MM.1S (cell line): ENCODE data around the gene GPX7.

ENCODE experiments used
- CTCF ChIP-seq: fragments of 300-600 bp; sonication (generic); IDR thresholded peaks from 2 replicates; pipeline ENCODE4 v1.5.1; 2016; ENCODE audit warnings: antibody characterized with exemption, low read length, mixed read lengths
- EZH2 ChIP-seq: fragments of 300-600 bp; sonication (generic); optimal IDR thresholded peaks from 2 replicates; pipeline ENCODE3; 2017; ENCODE audit warnings: low read depth, mild to moderate bottlenecking, antibody characterized with exemption, low read length, mixed read lengths
- EZH2phosphoT487 ChIP-seq: fragments of 300-600 bp; sonication (generic); IDR thresholded peaks from 2 replicates; pipeline ENCODE4 v1.6.1; 2018; ENCODE audit warnings: antibody characterized with exemption, low read length

GRCh38 chr1:52571783-52572182, 30.4 kb upstream of the GPX7 start:
- no peak for TF ChIP-seq CTCF
- no peak for TF ChIP-seq EZH2
- TF ChIP-seq EZH2phosphoT487: no peak
